Neural progenitor cell (in vitro differentiated cells): ENCODE measurements around the gene MYL5.

Experiments used
- EZH2 ChIP-seq: fragments of 200-600 bp; sonication (generic); IDR thresholded peaks from 2 replicates; pipeline ENCODE4 v1.6.1; 2017; ENCODE audit warnings: antibody characterized with exemption, mild to moderate bottlenecking, moderate library complexity
- TF ChIP-seq, protein P1 (sequence below): fragments of 200-600 bp; sonication (generic); IDR thresholded peaks from 2 replicates; pipeline ENCODE4 v1.5.1; 2017; ENCODE audit warnings: antibody characterized with exemption, mild to moderate bottlenecking

DNA sequence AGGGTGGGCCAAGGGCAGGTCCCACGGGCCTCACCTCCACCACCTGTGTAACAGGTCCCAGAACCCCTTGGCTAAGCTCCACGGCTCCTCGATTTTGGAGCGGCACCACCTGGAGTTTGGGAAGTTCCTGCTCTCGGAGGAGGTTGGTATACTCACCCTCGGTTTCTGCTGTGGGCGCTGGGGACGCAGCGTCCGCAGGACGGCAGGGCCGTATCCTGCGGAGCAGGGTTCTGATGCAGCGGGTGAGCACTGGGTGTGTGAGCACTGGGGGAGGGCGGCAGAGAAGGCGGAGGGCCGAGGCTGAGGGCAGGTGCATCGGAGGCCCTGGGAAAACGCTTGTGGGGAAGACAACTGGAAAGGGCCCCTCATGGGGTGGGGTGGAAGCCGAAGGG lies 11.3 kb upstream of the MYL5 start:
- TF ChIP-seq EZH2: no peak
- TF ChIP-seq, protein P1, sequence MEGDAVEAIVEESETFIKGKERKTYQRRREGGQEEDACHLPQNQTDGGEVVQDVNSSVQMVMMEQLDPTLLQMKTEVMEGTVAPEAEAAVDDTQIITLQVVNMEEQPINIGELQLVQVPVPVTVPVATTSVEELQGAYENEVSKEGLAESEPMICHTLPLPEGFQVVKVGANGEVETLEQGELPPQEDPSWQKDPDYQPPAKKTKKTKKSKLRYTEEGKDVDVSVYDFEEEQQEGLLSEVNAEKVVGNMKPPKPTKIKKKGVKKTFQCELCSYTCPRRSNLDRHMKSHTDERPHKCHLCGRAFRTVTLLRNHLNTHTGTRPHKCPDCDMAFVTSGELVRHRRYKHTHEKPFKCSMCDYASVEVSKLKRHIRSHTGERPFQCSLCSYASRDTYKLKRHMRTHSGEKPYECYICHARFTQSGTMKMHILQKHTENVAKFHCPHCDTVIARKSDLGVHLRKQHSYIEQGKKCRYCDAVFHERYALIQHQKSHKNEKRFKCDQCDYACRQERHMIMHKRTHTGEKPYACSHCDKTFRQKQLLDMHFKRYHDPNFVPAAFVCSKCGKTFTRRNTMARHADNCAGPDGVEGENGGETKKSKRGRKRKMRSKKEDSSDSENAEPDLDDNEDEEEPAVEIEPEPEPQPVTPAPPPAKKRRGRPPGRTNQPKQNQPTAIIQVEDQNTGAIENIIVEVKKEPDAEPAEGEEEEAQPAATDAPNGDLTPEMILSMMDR: no peak
